Adrenal gland (tissue), 12 donors: ENCODE measurements around the gene SETDB2. TPM values are rescaled to one million over a fixed set of nuclear protein-coding genes. Genes with fewer than 3 reads are reported as not detected.

Experiments
- DNase-seq, 7 donors: peaks; one replicate each; pipeline ENCODE4 v3.0.0-alpha.2; 2019 to 2020
- H3K27ac ChIP-seq, 5 donors: fragments of 200-600 bp; sonication (generic) in 4 of 5; 1 replicate in 3 of 5; 2 replicates in 2 of 5; pipeline versions ENCODE4 v1.5.1 to v1.8.0; 2016 to 2020; ENCODE audit warnings: mild to moderate bottlenecking in 1 of 5
- H3K27me3 ChIP-seq: fragments of 200-600 bp; 2 replicates; pipeline ENCODE4 v1.8.0; 2021
- H3K36me3 ChIP-seq, 2 donors: fragments of 200-600 bp; replicated peaks in 1 of 2; 1 replicate in 1 of 2; 2 replicates in 1 of 2; pipeline versions ENCODE4 v1.5.1 to v1.8.0; 2018 to 2022
- H3K4me1 ChIP-seq, 2 donors: fragments of 200-600 bp; replicated peaks in 1 of 2; 1 replicate in 1 of 2; 2 replicates in 1 of 2; pipeline versions ENCODE4 v1.5.1 to v1.8.0; 2018 to 2021
- H3K4me3 ChIP-seq, 4 donors: fragments of 200-600 bp; sonication (generic) in 3 of 4; one replicate each; pipeline ENCODE4 v1.5.1; 2016 to 2018
- H3K9me3 ChIP-seq, 3 donors: fragments of 200-600 bp; sonication (generic) in 1 of 3; replicated peaks in 1 of 3; 1 replicate in 2 of 3; 2 replicates in 1 of 3; pipeline versions ENCODE4 v1.5.1 to v1.8.0; 2016 to 2021
- POLR2A ChIP-seq, 2 donors: fragments of 450-650 bp; IDR thresholded peaks; one replicate each; pipeline ENCODE4 v1.6.1; 2017; ENCODE audit warnings: antibody characterized with exemption in 2 of 2, mild to moderate bottlenecking in 2 of 2, moderate library complexity in 1 of 2
- WGBS, 4 donors: extraction: QIAGEN DNeasy Blood & Tissue Kit in 2 of 4; methylation state at CpG; one replicate each; pipeline versions ENCODE4 v1.1.5 to v1.1.7; 2013 to 2017; 5-methylcytosine and 5-hydroxymethylcytosine counted together
- intact Hi-C, 2 donors: fragments of 100-400 bp; cut with DNase I; formaldehyde crosslinking; loops; one replicate each; pipeline versions ENCODE4 v1.14.1 to v1.15.0; 2022 to 2023
- polyA plus RNA-seq, 3 donors: library from polyadenylated mRNA; stranded (reverse); fragments of 200-250 nt in 2 of 3; fragments of 350-450 nt in 1 of 3; fragmentation: Illumina TruSeq in 1 of 3; extraction: RNeasy Lipid Tissue Mini Kit (QIAGEN cat#74804) in 1 of 3; gene quantifications; one replicate each; pipeline ENCODE4 v1.2.3, GENCODE V29; 2013 to 2014
- total RNA-seq, 9 donors: library from RNA; depleted of rRNA in 4 of 9; stranded (reverse); fragments of >200 nt in 4 of 9; fragments of 120-200 nt in 1 of 9; fragmentation: NEBNext Ultra II Directional in 1 of 9; extraction: Animal tissue kit (Norgen Biotek cat#: 25700) in 1 of 9; gene quantifications; one replicate each; pipeline versions ENCODE4 v1.1.0 to v1.2.4, GENCODE V29; 2013 to 2023
- TF ChIP-seq, protein P1 (sequence below), 6 experiments: fragments of 450-650 bp in 4 of 6; fragments of 200-600 bp in 2 of 6; sonication (generic) in 1 of 6; IDR thresholded peaks; 1 replicate in 5 of 6; 2 replicates in 1 of 6; pipeline versions ENCODE4 v1.5.1 to v1.8.0; 2016 to 2021; ENCODE audit warnings: antibody characterized with exemption in 6 of 6, mild to moderate bottlenecking in 2 of 6, moderate library complexity in 1 of 6
- donor health status: healthy with polysubstance abuse.
- donor health status: Bipolar disorder and iron deficiency.
- donor health status: DM: yes; HTN: yes; CAD: no.
- donor health status: DM: no; HTN: no; CAD: no.
- donor health status: DM: no; HTN: no; CAD: no.
- donor health status: DM: yes; HTN: yes; CAD: no.

The SETDB2 gene
- total and polyA plus RNA-seq, 12 donors = 4.4 to 26.3 (median 13.5) TPM

DNA sequence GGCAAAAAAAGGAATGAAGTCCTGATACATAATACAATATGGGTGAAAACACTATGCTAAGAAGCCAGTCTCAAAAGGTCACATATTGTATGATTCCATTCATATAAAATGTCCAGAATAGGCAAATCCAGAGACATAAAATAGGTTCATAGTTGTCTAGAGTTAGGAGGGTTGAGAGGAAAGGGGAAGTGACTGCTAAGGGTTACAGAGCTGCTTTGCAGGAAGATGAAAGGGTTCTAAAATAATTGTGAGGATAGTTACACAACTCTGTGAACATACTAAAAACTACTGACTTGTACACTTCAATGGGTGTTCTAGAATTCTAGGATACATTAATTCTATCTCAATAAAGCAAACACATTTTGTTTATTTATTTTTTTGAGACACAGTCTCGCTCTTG lies 25.9 kb upstream of the SETDB2 start:
- no peak for DNase-seq
- Histone ChIP-seq H3K9me3 (no peaks in the 10 kb centered on the region), H3K27ac (no peak overlapping the region), H3K4me3 (no peak overlapping the region), H3K4me1 (peaks cover 0 to 10% of the 10 kb centered on the region in 2 donors), H3K27me3 (no peaks in the 10 kb centered on the region), H3K36me3 (no peaks in the 10 kb centered on the region)
- 90 to 100% (median 94%) methylated on average over 1 of the region's 1 CpG for WGBS, 4 donors
- intact Hi-C loops = no loop called here
- TF ChIP-seq POLR2A (IDR thresholded peaks at IDR 0.05) = no peak
- TF ChIP-seq, protein P1, sequence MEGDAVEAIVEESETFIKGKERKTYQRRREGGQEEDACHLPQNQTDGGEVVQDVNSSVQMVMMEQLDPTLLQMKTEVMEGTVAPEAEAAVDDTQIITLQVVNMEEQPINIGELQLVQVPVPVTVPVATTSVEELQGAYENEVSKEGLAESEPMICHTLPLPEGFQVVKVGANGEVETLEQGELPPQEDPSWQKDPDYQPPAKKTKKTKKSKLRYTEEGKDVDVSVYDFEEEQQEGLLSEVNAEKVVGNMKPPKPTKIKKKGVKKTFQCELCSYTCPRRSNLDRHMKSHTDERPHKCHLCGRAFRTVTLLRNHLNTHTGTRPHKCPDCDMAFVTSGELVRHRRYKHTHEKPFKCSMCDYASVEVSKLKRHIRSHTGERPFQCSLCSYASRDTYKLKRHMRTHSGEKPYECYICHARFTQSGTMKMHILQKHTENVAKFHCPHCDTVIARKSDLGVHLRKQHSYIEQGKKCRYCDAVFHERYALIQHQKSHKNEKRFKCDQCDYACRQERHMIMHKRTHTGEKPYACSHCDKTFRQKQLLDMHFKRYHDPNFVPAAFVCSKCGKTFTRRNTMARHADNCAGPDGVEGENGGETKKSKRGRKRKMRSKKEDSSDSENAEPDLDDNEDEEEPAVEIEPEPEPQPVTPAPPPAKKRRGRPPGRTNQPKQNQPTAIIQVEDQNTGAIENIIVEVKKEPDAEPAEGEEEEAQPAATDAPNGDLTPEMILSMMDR (IDR thresholded peaks at IDR 0.05) = no peak

DNA sequence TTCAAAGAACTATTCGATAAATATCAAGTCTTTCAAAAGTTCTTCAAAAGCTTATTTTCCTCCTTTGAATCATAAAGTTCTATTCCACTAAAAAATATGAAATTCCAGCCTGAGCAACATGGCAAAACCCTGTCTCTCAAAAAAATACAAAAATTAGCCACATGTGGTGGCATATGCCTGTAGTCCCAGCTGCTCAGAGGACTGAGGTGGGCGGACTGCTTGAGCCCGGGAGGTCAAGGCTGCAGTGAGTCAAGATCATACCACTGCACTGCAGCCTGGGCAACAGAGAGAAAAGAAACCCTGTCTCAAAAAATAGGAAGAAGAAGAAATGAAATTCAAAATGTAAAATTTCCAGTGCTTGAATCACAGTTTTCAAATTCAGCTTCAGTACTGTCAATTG lies 24.8 kb upstream of the SETDB2 start:
- intact Hi-C loops = no loop called here
- DNase-seq = peak; percentile 56 to 82 (median 72)

DNA sequence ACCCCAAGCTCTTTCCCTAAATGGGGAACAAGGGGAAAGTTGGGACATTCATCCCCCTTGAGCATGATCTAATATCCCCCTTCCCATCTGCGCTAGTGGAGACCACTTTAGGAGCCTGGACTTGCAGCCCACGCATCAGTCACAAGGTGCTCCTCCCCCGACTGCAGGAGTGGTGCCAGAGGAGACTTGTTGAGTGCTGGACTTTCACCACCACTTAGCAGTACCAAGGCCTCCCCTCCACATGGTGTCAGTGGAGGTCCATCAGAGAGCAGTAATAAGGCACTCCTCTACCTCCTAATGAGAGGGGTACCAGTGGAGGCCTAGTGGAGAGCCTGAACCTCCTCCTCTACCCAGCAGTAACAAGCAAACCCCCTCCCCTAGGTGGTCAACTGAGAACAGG lies 22.7 kb upstream of the SETDB2 start:
- H3K27ac ChIP-seq = no peak overlapping the region
- no peak for TF ChIP-seq POLR2A (IDR thresholded peaks at IDR 0.05)
- TF ChIP-seq, protein P1 (IDR thresholded peaks at IDR 0.05) = peak in 1 of 6 experiments; percentile 5
- intact Hi-C loops = no loop called here

More for the DNA sequence above, 24.8 kb upstream of the SETDB2 start:
- H3K36me3 ChIP-seq = no peaks in the 10 kb centered on the region
- 40 to 53% (median 43%) methylated on average over 3 of the region's 3 CpGs for WGBS, 4 donors
- peaks cover 0 to 10% of the 10 kb centered on the region in 2 donors for H3K4me1 ChIP-seq
- peak overlapping the region in 3 of 5 donors; percentile 12 to 44 (median 43) for H3K27ac ChIP-seq
- no peak overlapping the region for H3K4me3 ChIP-seq
- peak in 1 of 2 donors; percentile 9 for TF ChIP-seq POLR2A (IDR thresholded peaks at IDR 0.05)
- TF ChIP-seq, protein P1 (IDR thresholded peaks at IDR 0.05) = no peak
- H3K9me3 ChIP-seq = no peaks in the 10 kb centered on the region
- H3K27me3 ChIP-seq = no peaks in the 10 kb centered on the region

DNA sequence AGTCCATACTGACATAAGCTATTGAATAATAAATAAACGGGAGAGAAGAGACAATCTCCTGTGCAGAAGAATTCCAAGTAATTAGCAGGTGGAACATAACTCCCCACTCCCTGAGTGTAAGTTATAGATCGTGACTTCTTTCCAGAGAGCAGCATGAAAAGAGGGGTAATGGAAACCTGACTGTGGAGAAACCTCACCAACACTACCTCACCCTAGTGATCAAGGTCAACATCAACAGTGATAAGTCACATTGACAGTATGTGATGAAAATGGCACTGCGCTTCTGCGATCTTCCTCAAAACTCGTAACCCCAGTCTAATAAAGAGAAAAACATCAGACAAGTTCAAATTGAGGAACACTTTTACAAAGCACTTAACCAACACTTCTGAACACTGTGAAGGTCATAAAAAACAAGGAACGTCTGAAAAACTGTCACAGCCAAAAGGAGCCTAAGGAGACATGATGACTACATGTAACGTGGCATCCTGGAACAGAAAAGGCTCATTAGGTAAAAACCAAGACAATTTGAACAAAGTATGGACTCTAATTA lies 20.0 kb upstream of the SETDB2 start:
- H3K4me1 ChIP-seq = peaks cover 0 to 7% of the 10 kb centered on the region in 2 donors
- no peak for DNase-seq
- no peaks in the 10 kb centered on the region for H3K36me3 ChIP-seq
- no peak overlapping the region for H3K27ac ChIP-seq
- TF ChIP-seq POLR2A (IDR thresholded peaks at IDR 0.05) = no peak
- TF ChIP-seq, protein P1 (IDR thresholded peaks at IDR 0.05) = no peak
- H3K4me3 ChIP-seq = no peak overlapping the region
- no peaks in the 10 kb centered on the region for H3K27me3 ChIP-seq
- no peaks in the 10 kb centered on the region for H3K9me3 ChIP-seq
- intact Hi-C loops = no loop called here
- WGBS, 4 donors = 45 to 63% (median 55%) methylated on average over 7 of the region's 7 CpGs

More for the DNA sequence above, 22.7 kb upstream of the SETDB2 start:
- Histone ChIP-seq H3K27me3 (no peaks in the 10 kb centered on the region), H3K9me3 (no peaks in the 10 kb centered on the region), H3K4me1 (peaks cover 0 to 10% of the 10 kb centered on the region in 2 donors), H3K36me3 (no peaks in the 10 kb centered on the region), H3K4me3 (no peak overlapping the region)
- DNase-seq = no peak
- 90 to 94% (median 94%) methylated on average over 3 of the region's 3 CpGs for WGBS, 4 donors
